ENCODE results near the gene FLT3.
"Not testable (repeated sequence)": the region's sequence is repeated elsewhere in the genome, so short reads cannot be mapped to it uniquely, and the experiment has no call there.

The FLT3 gene

DNA sequence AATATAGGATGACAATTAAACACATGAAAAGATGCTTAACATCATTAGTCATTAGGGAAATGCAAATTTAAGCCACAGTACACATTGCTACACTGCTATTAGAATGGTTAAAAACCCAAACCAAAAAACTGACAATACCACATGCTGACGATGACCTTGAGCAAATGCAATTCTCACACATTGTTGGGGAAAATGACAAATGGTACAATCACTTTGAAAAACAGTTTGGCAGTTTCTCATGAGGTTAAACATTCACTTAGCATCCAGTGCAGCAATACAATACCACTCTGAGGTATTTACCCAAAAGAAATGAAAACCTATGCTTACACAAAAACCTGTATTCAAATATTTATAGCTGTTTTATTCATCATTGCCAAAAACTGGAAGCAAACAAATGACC, 11.3 kb downstream of the FLT3 start:
- CTCF ChIA-PET = no interaction called here
- peaks cover 0 to 6% (median under 1%) of the 10 kb centered on the region in 4 experiments for H3K36me3 ChIP-seq (ENCODE audit: control insufficient read depth in 4 of 4, insufficient read depth in 4 of 4, low read length in 3 of 4)
- POLR2A ChIA-PET = no interaction called here
- no peak overlapping the region for H3K27ac ChIP-seq (ENCODE audit: insufficient read depth in 1 of 2, low read depth in 1 of 2, low read length in 2 of 2, poor library complexity in 1 of 2, severe bottlenecking in 2 of 2)
- no CpG with 5 or more reads among the region's 1 CpG for WGBS (ENCODE audit: insufficient coverage)
- no peak for DNase-seq
- peaks cover 15 to 32% (median 21%) of the 10 kb centered on the region in 4 experiments for H3K4me1 ChIP-seq (ENCODE audit: control extremely low read depth in 1 of 4, control insufficient read depth in 4 of 4, insufficient read depth in 4 of 4, low read length in 3 of 4)
- peaks cover 0 to 4% (median 0%) of the 10 kb centered on the region in 5 experiments for H3K9me3 ChIP-seq (ENCODE audit: control extremely low read depth in 1 of 5, control insufficient read depth in 4 of 5, insufficient read depth in 2 of 5, low read depth in 1 of 5, low read length in 4 of 5)
- H3K4me3 ChIP-seq (ENCODE audit: control insufficient read depth in 1 of 7, extremely low read depth in 1 of 7, insufficient read depth in 4 of 7, low read depth in 2 of 7, low read length in 6 of 7) = no peak overlapping the region
- H3K27me3 ChIP-seq (replicated peaks in 2 of 5; ENCODE audit: control insufficient read depth in 4 of 5, insufficient read depth in 5 of 5, low read length in 4 of 5) = no peaks in the 10 kb centered on the region

DNA sequence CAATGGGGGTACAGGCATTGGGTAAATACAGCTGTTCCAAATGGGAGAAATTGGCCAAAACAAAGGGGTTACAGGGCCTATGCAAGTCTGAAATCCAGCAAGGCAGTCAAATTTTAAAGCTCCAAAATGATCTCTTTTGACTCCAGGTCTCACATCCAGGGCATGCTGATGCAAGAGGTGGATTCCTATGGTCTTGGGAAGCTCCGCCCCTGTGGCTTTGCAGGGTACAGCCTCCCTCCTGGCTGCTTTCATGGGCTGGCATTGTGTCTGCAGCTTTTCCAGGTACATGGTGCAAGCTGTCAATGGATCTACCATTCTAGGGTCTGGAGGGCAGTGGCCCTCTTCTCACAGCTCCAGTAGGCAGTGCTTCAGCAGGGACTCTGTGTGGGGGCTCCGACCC, 22.6 kb downstream of the FLT3 start:
- H3K9me3 ChIP-seq (ENCODE audit: control extremely low read depth in 1 of 5, control insufficient read depth in 4 of 5, insufficient read depth in 2 of 5, low read depth in 1 of 5, low read length in 4 of 5); H3K27ac ChIP-seq (ENCODE audit: insufficient read depth in 1 of 2, low read depth in 1 of 2, low read length in 2 of 2, poor library complexity in 1 of 2, severe bottlenecking in 2 of 2); H3K4me1 ChIP-seq (ENCODE audit: control extremely low read depth in 1 of 4, control insufficient read depth in 4 of 4, insufficient read depth in 4 of 4, low read length in 3 of 4); DNase-seq; H3K36me3 ChIP-seq (ENCODE audit: control insufficient read depth in 4 of 4, insufficient read depth in 4 of 4, low read length in 3 of 4); H3K4me3 ChIP-seq (ENCODE audit: control insufficient read depth in 1 of 7, extremely low read depth in 1 of 7, insufficient read depth in 4 of 7, low read depth in 2 of 7, low read length in 6 of 7); H3K27me3 ChIP-seq (replicated peaks in 2 of 5; ENCODE audit: control insufficient read depth in 4 of 5, insufficient read depth in 5 of 5, low read length in 4 of 5); POLR2A ChIA-PET: not testable (repeated sequence)
- 100% methylated on average over 2 of the region's 2 CpGs for WGBS (ENCODE audit: insufficient coverage)
- CTCF ChIA-PET = interaction anchor here (1.0 to 2.2 kb wide), 4 partner anchors 9 to 193 kb away, joined by 3 to 6 read pairs (median 4); no protein-coding TSS in a partner anchor

DNA sequence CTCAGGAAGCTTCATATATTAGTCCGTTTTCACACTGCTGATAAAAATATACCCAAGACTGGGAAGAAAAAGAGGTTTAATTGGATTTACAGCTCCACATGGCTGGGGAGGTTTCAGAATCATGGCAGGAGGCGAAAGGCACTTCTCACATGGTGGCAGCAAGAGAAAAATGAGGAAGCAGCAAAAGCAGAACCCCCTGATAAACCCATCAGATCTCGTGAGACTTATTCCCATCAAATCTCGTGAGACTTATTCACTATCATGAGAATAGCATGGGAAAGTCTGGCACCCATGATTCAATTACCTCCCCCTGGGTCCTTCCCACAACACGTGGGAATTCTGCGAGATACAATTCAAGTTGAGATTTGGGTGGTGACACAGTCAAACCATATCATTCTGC, 23.1 kb downstream of the FLT3 start:
- H3K4me1 ChIP-seq (ENCODE audit: control extremely low read depth in 1 of 4, control insufficient read depth in 4 of 4, insufficient read depth in 4 of 4, low read length in 3 of 4) = no peaks in the 10 kb centered on the region
- ChIA-PET CTCF (interaction anchor here (1.0 to 2.2 kb wide), 4 partner anchors 10 to 194 kb away, joined by 3 to 6 read pairs (median 4); no protein-coding TSS in a partner anchor), POLR2A (no interaction called here)
- no peak overlapping the region for H3K4me3 ChIP-seq (ENCODE audit: control insufficient read depth in 1 of 7, extremely low read depth in 1 of 7, insufficient read depth in 4 of 7, low read depth in 2 of 7, low read length in 6 of 7)
- peaks cover 0 to 5% (median 3%) of the 10 kb centered on the region in 4 experiments for H3K36me3 ChIP-seq (ENCODE audit: control insufficient read depth in 4 of 4, insufficient read depth in 4 of 4, low read length in 3 of 4)
- peak in 2 of 3 donors; percentile 46 to 67 for DNase-seq
- H3K27me3 ChIP-seq (replicated peaks in 2 of 5; ENCODE audit: control insufficient read depth in 4 of 5, insufficient read depth in 5 of 5, low read length in 4 of 5) = no peaks in the 10 kb centered on the region
- no peak overlapping the region for H3K27ac ChIP-seq (ENCODE audit: insufficient read depth in 1 of 2, low read depth in 1 of 2, low read length in 2 of 2, poor library complexity in 1 of 2, severe bottlenecking in 2 of 2)
- 89% methylated on average over 3 of the region's 6 CpGs for WGBS (ENCODE audit: insufficient coverage)
- no peaks in the 10 kb centered on the region for H3K9me3 ChIP-seq (ENCODE audit: control extremely low read depth in 1 of 5, control insufficient read depth in 4 of 5, insufficient read depth in 2 of 5, low read depth in 1 of 5, low read length in 4 of 5)

DNA sequence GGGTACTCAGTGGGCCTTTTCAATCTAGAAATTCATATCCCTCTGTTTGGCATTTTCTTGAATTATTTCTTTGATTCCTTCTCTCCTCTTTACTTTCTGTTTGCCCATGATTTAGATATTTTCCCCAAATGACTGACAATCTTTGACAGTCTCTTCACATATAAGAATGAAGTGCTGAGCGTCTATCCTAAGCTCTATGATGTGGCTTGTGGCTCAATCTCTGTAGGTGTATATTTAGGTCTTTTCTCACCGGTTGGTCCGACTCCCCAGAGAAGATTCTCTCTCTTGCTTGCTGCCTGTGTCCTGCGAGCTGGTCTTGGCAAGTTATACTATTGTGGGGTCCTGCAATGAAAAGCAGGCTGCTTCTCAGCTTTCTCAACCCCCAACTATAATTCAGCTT, 29.0 kb downstream of the FLT3 start:
- WGBS (ENCODE audit: insufficient coverage) = 100% methylated on average over 2 of the region's 4 CpGs
- no peaks in the 10 kb centered on the region for H3K4me1 ChIP-seq (ENCODE audit: control extremely low read depth in 1 of 4, control insufficient read depth in 4 of 4, insufficient read depth in 4 of 4, low read length in 3 of 4)
- CTCF ChIA-PET = interaction anchor here (0.6 to 1.5 kb wide), 6 partner anchors 10 to 318 kb away, joined by 3 to 6 read pairs (median 4); no protein-coding TSS in a partner anchor

GRCh38 chr13:28067491-28067890, 32.9 kb downstream of the FLT3 start:
- H3K27ac ChIP-seq (ENCODE audit: insufficient read depth in 1 of 2, low read depth in 1 of 2, low read length in 2 of 2, poor library complexity in 1 of 2, severe bottlenecking in 2 of 2) = no peak overlapping the region
- 100% methylated on average over 2 of the region's 3 CpGs for whole genome bisulfite sequencing (ENCODE audit: insufficient coverage)
- H3K4me3 ChIP-seq (ENCODE audit: control insufficient read depth in 1 of 7, extremely low read depth in 1 of 7, insufficient read depth in 4 of 7, low read depth in 2 of 7, low read length in 6 of 7) = no peak overlapping the region
- no peaks in the 10 kb centered on the region for H3K4me1 ChIP-seq (ENCODE audit: control extremely low read depth in 1 of 4, control insufficient read depth in 4 of 4, insufficient read depth in 4 of 4, low read length in 3 of 4)
- no peaks in the 10 kb centered on the region for H3K9me3 ChIP-seq (ENCODE audit: control extremely low read depth in 1 of 5, control insufficient read depth in 4 of 5, insufficient read depth in 2 of 5, low read depth in 1 of 5, low read length in 4 of 5)
- peaks cover 9 to 50% (median 21%) of the 10 kb centered on the region in 4 experiments for H3K36me3 ChIP-seq (ENCODE audit: control insufficient read depth in 4 of 4, insufficient read depth in 4 of 4, low read length in 3 of 4)
- no peaks in the 10 kb centered on the region for H3K27me3 ChIP-seq (replicated peaks in 2 of 5; ENCODE audit: control insufficient read depth in 4 of 5, insufficient read depth in 5 of 5, low read length in 4 of 5)
- POLR2A ChIA-PET = interaction anchor here (0.5 kb wide), 1 partner anchor 15 kb away, joined by 6 read pairs; no protein-coding TSS in a partner anchor
- DNase-seq = no peak
- CTCF ChIA-PET = interaction anchor here (0.8 to 1.9 kb wide), 6 partner anchors 10 to 19 kb away, joined by 3 to 6 read pairs (median 3); no protein-coding TSS in a partner anchor

More for the DNA sequence above, 29.0 kb downstream of the FLT3 start:
- Histone ChIP-seq H3K9me3 (ENCODE audit: control extremely low read depth in 1 of 5, control insufficient read depth in 4 of 5, insufficient read depth in 2 of 5, low read depth in 1 of 5, low read length in 4 of 5) (no peaks in the 10 kb centered on the region), H3K4me3 (ENCODE audit: control insufficient read depth in 1 of 7, extremely low read depth in 1 of 7, insufficient read depth in 4 of 7, low read depth in 2 of 7, low read length in 6 of 7) (no peak overlapping the region), H3K27ac (ENCODE audit: insufficient read depth in 1 of 2, low read depth in 1 of 2, low read length in 2 of 2, poor library complexity in 1 of 2, severe bottlenecking in 2 of 2) (no peak overlapping the region), H3K36me3 (ENCODE audit: control insufficient read depth in 4 of 4, insufficient read depth in 4 of 4, low read length in 3 of 4) (peaks cover 6 to 42% (median 20%) of the 10 kb centered on the region in 4 experiments), H3K27me3 (replicated peaks in 2 of 5; ENCODE audit: control insufficient read depth in 4 of 5, insufficient read depth in 5 of 5, low read length in 4 of 5) (no peaks in the 10 kb centered on the region)
- DNase-seq = no peak
- POLR2A ChIA-PET = interaction anchor here (0.5 to 0.9 kb wide), 2 partner anchors 74 to 335 kb away, joined by 4 to 6 read pairs; no protein-coding TSS in a partner anchor

- peaks cover 14 to 49% (median 31%) of the 10 kb centered on the region in 4 experiments for H3K4me1 ChIP-seq (ENCODE audit: control extremely low read depth in 1 of 4, control insufficient read depth in 4 of 4, insufficient read depth in 4 of 4, low read length in 3 of 4)
- H3K27me3 ChIP-seq (replicated peaks in 2 of 5; ENCODE audit: control insufficient read depth in 4 of 5, insufficient read depth in 5 of 5, low read length in 4 of 5) = no peaks in the 10 kb centered on the region
- no peak overlapping the region for H3K27ac ChIP-seq (ENCODE audit: insufficient read depth in 1 of 2, low read depth in 1 of 2, low read length in 2 of 2, poor library complexity in 1 of 2, severe bottlenecking in 2 of 2)
- H3K4me3 ChIP-seq (ENCODE audit: control insufficient read depth in 1 of 7, extremely low read depth in 1 of 7, insufficient read depth in 4 of 7, low read depth in 2 of 7, low read length in 6 of 7) = no peak overlapping the region
- POLR2A ChIA-PET = interaction anchor here (0.7 kb wide), 1 partner anchor 140 kb away, joined by 3 read pairs; no protein-coding TSS in a partner anchor
- peaks cover 4 to 37% (median 19%) of the 10 kb centered on the region in 4 experiments for H3K36me3 ChIP-seq (ENCODE audit: control insufficient read depth in 4 of 4, insufficient read depth in 4 of 4, low read length in 3 of 4)
- H3K9me3 ChIP-seq (ENCODE audit: control extremely low read depth in 1 of 5, control insufficient read depth in 4 of 5, insufficient read depth in 2 of 5, low read depth in 1 of 5, low read length in 4 of 5) = no peaks in the 10 kb centered on the region
- 74% methylated on average over 9 of the region's 13 CpGs for WGBS (ENCODE audit: insufficient coverage)
- CTCF ChIA-PET = interaction anchor here (0.6 to 1.4 kb wide), 5 partner anchors 12 to 214 kb away, joined by 3 to 4 read pairs (median 3); no protein-coding TSS in a partner anchor
- peak; percentile 75 to 77 (median 76) for DNase-seq
Observed at GRCh38 chr13:28058866-28059613, 41.3 kb downstream of the FLT3 start.
